Measurements from ENCODE around the gene MFSD11. TPM values are rescaled to one million over a fixed set of nuclear protein-coding genes. Genes with fewer than 3 reads are reported as not detected.

The MFSD11 gene
- total RNA-seq, 2 experiments from 2014 or later = 17.0 to 17.6 TPM

GRCh38 chr17:76827736-76828135 is 89.8 kb downstream of the MFSD11 start:
- Mint-ChIP-seq H3K4me1 (ENCODE audit: low read depth) (peaks cover 7% of the 10 kb centered on the region), H3K4me3 (no peak overlapping the region), H3K27me3 (no peaks in the 10 kb centered on the region), H3K36me3 (ENCODE audit: low read depth) (no peaks in the 10 kb centered on the region), H3K27ac (no peak overlapping the region), H3K9me3 (no peaks in the 10 kb centered on the region)
- DNase-seq = no peak
- intact Hi-C loops (cut with micrococcal nuclease) = no loop called here
- no peak for ATAC-seq
- ChIA-PET POLR2A (no interaction called here), CTCF (interaction anchor here (0.6 kb wide), 1 partner anchor 28 kb away, joined by 3 read pairs; no protein-coding TSS in a partner anchor)
- TF ChIP-seq, protein P1, sequence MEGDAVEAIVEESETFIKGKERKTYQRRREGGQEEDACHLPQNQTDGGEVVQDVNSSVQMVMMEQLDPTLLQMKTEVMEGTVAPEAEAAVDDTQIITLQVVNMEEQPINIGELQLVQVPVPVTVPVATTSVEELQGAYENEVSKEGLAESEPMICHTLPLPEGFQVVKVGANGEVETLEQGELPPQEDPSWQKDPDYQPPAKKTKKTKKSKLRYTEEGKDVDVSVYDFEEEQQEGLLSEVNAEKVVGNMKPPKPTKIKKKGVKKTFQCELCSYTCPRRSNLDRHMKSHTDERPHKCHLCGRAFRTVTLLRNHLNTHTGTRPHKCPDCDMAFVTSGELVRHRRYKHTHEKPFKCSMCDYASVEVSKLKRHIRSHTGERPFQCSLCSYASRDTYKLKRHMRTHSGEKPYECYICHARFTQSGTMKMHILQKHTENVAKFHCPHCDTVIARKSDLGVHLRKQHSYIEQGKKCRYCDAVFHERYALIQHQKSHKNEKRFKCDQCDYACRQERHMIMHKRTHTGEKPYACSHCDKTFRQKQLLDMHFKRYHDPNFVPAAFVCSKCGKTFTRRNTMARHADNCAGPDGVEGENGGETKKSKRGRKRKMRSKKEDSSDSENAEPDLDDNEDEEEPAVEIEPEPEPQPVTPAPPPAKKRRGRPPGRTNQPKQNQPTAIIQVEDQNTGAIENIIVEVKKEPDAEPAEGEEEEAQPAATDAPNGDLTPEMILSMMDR (IDR thresholded peaks at IDR 0.05) = no peak

Small RNA genes lying within 50 kb of the gene (microRNA-seq; reads per million reads assigned to microRNA genes)
- 0.91 reads per million for gene MIR636 (ENCODE audit: borderline microRNAs expressed, borderline replicate concordance)

Other genes starting within 250 kb of the MFSD11 start
- gene RHBDF2, start 236.7 kb upstream of the MFSD11 start, total RNA-seq = 10 to 100 TPM; 19.9 to 20.4 TPM
- under 1 TPM in 1 of 2 experiments, not detected in 1; 0.23 TPM for gene CYGB, start 200.4 kb upstream of the MFSD11 start, total RNA-seq
- gene PRCD, start 198.1 kb upstream of the MFSD11 start, total RNA-seq = not detected
- not detected for gene ST6GALNAC2, start 152.3 kb upstream of the MFSD11 start, total RNA-seq
- gene ST6GALNAC1, start 94.4 kb upstream of the MFSD11 start, total RNA-seq = not detected
- 1 to 10 TPM; 8.4 to 8.6 TPM for gene MXRA7, start 27.2 kb upstream of the MFSD11 start, total RNA-seq
- gene JMJD6, start 11.5 kb upstream of the MFSD11 start, total RNA-seq = 10 to 100 TPM; 77.9 to 80.3 TPM
- gene METTL23, start 11.3 kb upstream of the MFSD11 start, total RNA-seq = 10 to 100 TPM; 30.7 to 30.9 TPM
- gene SRSF2, start 788 bp upstream of the MFSD11 start, total RNA-seq = 100 to 1,000 TPM; 344 to 364 TPM
- gene MGAT5B, start 130.3 kb downstream of the MFSD11 start, total RNA-seq = not detected